ENCODE results near the gene KLHL2.
"Not testable (repeated sequence)": the region's sequence is repeated elsewhere in the genome, so short reads cannot be mapped to it uniquely, and the experiment has no call there.

Gene KLHL2

GRCh38 chr4:165210566-165210965 is 3.2 kb downstream of the KLHL2 start:
- no peak overlapping the region for H3K4me3 ChIP-seq (ENCODE audit: low read depth, low read length)
- DNase-seq (ENCODE audit: low read depth), result no peak
- no peak for TF ChIP-seq CTCF (IDR thresholded peaks at IDR 0.05; ENCODE audit: insufficient read depth, low read depth, low read length, missing control alignments)

GRCh38 chr4:165212647-165213046 is 5.3 kb downstream of the KLHL2 start:
- DNase-seq (ENCODE audit: low read depth); H3K4me3 ChIP-seq (ENCODE audit: low read depth, low read length): not testable (repeated sequence)

DNA sequence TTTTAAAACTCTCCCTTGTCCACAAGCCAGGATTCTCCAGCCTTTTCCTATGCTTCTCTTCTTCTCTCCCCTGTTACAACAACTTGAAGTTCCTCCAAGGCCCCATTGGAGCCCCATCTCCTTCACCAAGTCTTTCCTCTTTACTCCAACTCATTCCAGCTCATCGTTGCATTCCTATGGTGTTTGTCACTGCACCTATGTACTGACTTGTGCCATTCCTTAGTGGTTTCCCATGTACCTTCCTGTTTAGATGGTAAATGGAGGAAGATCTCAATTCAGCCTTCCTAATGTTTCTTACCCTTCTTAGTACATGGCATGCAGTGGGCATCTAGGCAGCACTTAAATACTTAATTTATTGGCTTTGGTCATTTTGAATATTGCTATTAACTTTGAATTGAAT is 6.0 kb downstream of the KLHL2 start:
- H3K4me3 ChIP-seq (ENCODE audit: low read depth, low read length); DNase-seq (ENCODE audit: low read depth): not testable (repeated sequence)

DNA sequence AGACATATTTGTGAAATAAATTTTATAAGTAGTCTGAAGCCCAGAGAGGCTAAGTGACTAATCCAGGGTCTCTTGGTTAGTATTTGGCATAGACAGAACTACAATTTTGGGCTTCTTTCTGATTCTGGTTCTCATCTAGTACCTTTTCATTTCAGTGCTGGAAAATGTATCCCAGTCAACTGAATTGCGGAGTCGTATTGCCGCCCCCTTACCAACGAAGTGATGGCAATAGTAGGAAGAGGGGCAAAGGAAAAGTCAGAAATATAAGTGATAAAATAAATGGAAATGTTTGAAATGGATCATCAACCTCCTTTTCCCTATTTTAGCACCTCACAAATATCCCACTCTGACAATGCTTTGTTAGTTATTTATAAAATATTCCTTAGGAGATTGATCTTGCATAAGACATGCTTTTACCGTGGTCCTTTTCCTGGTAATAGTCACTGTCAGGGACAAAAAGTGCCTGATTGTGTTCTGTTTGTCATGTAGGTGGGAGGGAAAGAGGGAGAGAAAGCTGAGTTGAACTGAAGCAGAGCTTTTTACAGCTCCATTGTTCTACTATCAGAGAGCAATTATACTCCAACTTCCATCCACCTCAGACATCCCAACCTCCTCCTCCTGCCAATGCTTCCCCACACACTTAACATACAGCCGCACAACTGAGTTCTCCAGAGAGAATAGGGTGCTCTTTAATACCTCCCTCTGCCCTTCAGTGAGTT is 6.8 kb downstream of the KLHL2 start:
- not testable (repeated sequence) for H3K4me3 ChIP-seq (ENCODE audit: low read depth, low read length); DNase-seq (ENCODE audit: low read depth)

GRCh38 chr4:165215034-165215751 is 7.8 kb downstream of the KLHL2 start:
- not testable (repeated sequence) for H3K4me3 ChIP-seq (ENCODE audit: low read depth, low read length)
- peak; percentile 50 for DNase-seq (ENCODE audit: low read depth)

DNA sequence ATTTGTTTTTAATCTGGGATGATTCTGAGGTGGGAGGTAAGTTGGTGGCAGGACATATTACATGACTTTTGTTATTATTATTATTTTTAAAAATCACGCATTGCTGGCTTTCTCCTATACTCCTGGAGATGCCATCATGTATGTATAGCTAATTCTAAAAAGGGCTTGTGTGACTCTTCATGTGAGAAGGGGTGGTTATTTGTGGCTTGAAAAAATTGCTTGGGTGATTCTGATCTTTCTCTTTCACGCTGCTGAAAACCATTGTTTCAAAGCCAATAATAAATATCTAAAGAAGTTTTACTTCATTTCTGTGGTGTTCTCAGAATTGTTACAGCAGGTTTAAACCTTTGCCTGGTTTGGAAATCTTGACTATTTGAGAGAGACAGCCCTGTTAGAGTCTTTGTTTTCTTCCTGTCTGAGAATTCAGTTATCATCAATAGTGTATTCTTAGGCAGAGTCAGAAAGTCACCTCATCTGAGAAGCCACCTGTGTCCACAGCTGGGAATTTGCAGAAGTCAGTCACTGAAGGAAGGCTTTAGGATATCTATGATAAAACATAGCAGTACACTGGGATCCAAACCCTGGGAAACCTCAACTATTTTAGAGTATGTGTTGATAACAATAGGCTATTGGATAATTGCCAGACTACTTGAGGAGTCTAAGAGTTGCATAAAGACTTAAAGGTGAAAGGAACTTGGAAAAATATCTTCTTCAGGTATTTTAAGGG is 8.6 kb downstream of the KLHL2 start:
- peak; percentile 54 for DNase-seq (ENCODE audit: low read depth)
- not testable (repeated sequence) for H3K4me3 ChIP-seq (ENCODE audit: low read depth, low read length)

DNA sequence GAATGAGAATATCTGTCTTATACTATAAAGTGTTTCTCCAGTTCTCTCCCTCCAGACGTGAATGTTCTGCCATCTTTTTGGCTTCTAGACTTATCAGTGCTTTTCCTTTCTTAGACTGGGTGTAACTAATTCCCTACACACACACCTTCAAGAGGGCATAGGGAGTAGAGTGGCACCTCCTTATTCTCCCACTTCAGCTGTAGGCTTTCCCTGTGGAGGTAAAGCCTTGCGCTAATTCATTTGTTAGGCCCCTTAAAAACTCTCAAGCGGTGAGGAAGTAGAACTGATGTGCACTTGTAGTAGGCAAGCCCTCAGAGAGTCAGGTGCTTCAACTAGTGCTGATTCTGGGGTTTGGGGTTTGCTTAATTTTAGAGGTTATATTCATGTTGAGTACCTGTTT is 10.0 kb downstream of the KLHL2 start:
- no peak for TF ChIP-seq CTCF (IDR thresholded peaks at IDR 0.05; ENCODE audit: insufficient read depth, low read depth, low read length, missing control alignments)
- H3K4me3 ChIP-seq (ENCODE audit: low read depth, low read length), result no peak overlapping the region
- DNase-seq (ENCODE audit: low read depth), result no peak

- DNase-seq (ENCODE audit: low read depth); H3K4me3 ChIP-seq (ENCODE audit: low read depth, low read length): not testable (repeated sequence)
Measured at GRCh38 chr4:165221306-165221705, 13.9 kb downstream of the KLHL2 start.

GRCh38 chr4:165221993-165222650 is 14.8 kb downstream of the KLHL2 start:
- not testable (repeated sequence) for DNase-seq (ENCODE audit: low read depth); H3K4me3 ChIP-seq (ENCODE audit: low read depth, low read length)

DNA sequence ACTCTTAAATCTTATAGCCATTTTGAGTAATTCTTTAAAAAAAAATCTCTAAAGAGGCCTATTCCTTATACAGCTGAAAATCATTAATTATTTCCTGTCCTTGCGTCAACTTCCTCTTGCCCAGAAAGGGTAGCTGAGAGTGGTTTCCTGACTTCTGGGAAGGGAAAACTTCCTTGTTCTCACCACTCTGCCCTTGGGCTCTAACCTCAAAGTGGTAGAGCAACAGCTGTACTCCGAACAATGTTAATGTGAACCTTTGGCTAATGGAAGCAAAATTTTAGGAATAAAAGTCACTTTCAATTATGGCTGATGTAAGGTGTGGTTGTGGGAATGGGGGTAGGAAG is 15.3 kb downstream of the KLHL2 start:
- H3K4me3 ChIP-seq (ENCODE audit: low read depth, low read length), result no peak overlapping the region
- no peak for TF ChIP-seq CTCF (IDR thresholded peaks at IDR 0.05; ENCODE audit: insufficient read depth, low read depth, low read length, missing control alignments)

DNA sequence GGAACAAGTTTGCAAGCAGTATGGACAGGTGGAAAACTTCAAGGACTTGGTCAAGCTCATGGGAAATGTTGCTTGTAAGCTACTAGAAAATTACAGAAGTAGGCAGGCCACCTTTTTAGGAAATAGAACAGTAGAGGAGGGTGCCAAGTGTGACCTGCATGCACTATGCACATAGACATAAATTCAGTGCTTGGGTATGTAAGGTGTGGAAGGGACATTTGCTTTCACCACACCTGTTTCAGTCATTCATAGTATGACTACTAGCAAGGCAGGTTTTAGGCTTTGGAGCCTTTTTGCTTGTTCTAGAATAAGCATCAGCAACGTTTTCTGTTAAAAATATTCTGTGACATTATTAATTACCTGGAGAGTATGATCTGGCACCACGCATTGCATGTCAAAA is 20.0 kb downstream of the KLHL2 start:
- H3K4me3 ChIP-seq (ENCODE audit: low read depth, low read length); DNase-seq (ENCODE audit: low read depth): not testable (repeated sequence)

More for the DNA sequence above, 15.3 kb downstream of the KLHL2 start:
- no peak for DNase-seq (ENCODE audit: low read depth)

DNA sequence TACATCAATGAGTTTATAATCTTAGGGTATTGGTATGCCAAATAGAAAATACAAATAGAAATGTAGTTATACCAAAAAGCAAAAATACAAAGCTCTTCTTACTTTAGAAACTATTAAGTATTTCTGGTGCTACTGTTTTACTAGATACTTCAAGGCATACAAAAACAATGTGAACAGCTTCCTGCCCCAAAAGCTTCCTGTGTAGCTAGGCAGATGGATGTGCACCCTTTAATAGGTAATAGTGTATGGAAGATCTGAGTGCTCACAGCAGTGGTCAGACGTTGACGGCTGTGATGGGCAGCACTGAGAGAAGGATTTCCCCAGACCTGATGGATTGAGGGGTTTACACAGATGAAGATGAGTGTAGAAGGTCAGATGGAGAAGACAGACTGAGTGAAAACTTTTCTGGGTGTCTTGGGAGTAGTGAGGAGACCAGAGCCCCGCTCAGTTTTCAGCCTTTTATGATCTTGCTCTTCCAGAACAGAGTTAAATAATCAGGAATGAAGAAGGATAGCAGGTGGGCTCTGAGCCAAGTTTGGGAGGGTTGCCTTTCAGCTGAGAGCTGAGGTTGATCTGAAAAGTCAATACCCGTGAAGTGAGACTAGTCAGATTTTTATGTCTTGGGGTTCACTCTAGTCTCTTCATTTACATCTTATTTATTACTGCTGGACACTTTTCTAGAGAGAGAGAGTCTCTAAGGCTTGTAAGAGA is 22.3 kb downstream of the KLHL2 start:
- not testable (repeated sequence) for DNase-seq (ENCODE audit: low read depth); H3K4me3 ChIP-seq (ENCODE audit: low read depth, low read length)

DNA sequence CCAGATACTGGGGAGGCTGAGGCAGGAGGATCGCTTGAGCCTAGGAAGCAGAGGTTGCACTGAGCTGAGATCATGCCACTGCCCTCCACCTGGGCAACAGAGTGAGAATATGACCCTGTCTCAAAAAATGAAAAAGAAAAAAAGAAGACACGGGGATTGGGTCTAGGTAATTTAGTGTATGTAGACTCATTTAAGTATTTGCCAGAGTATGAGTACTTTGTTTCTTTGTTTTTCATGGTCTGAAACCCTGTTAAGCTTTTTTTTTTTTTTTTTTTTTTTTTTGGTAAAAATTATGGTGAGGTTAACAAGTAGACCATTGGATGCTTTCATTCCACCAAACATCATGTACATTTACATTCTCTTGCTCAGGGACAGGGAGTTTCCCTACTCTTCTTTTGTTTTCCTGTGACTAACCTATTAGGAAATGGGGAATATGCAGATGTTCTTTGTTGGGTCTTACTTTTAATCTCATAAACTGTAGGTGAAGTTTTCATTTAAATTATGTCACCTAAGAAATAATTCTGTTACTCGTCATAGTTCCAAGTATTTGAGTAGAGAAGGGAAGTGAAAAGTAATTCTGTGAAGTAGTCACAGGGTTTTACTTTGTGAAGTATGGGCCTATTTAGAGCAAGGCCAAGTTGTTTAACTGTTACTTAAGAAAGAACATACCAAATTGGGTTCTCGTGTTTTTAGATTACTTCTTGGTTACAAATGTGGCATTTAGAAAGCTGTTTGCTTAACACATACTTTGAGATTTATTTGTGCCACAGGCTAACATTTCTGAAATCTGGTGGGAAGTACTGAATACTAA is 25.5 kb downstream of the KLHL2 start:
- H3K4me3 ChIP-seq (ENCODE audit: low read depth, low read length); DNase-seq (ENCODE audit: low read depth): not testable (repeated sequence)
